Gastrocnemius medialis (tissue), 4 donors: ENCODE results near the gene PLXNA1.

Experiments
- CTCF ChIP-seq, 5 experiments: fragments of 450-650 bp in 3 of 5; fragments of 200-600 bp in 2 of 5; sonication (generic) in 2 of 5; IDR thresholded peaks in 4 of 5; conservative IDR thresholded peaks in 1 of 5; 1 replicate in 4 of 5; 2 replicates in 1 of 5; pipeline ENCODE4 v1.5.1; 2016 to 2019; ENCODE audit warnings: antibody characterized with exemption in 5 of 5, mild to moderate bottlenecking in 3 of 5, moderate library complexity in 3 of 5
- POLR2A ChIP-seq, 2 donors: fragments of 450-650 bp; IDR thresholded peaks; one replicate each; pipeline ENCODE4 v1.6.1; 2017; ENCODE audit warnings: antibody characterized with exemption in 2 of 2, mild to moderate bottlenecking in 2 of 2, moderate library complexity in 2 of 2

DNA sequence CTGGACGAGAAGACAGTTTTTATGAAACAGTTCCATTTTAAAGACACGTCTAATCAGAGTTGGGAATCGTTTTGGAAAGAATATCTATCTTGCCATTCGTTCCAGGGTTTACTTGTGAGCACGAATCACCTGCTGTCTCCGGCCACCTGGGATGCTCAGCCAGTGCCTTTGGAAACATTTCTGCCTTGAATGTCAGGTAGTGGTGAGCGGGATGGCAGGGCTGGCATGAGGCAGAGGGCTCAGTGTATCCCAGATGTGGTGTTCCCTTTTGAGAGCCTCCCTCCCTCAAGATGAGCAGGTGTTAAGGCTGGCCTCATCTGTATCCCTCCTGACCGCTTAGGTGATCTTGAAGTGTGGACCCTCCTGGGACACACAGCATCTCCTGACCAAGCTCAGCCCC, 47.9 kb upstream of the PLXNA1 start:
- TF ChIP-seq CTCF (IDR thresholded peaks at IDR 0.05 in 4 of 5, conservative IDR thresholded peaks at IDR 0.05 in 1 of 5) = no peak
- TF ChIP-seq POLR2A (IDR thresholded peaks at IDR 0.05) = no peak
